DOHH2 (cell line): ENCODE results near the gene CAMKK1.

Experiments used
- CTCF ChIP-seq: fragments of 200-600 bp; sonication (generic); IDR thresholded peaks from one replicate; pipeline ENCODE4 v1.5.1; 2014; ENCODE audit warnings: antibody characterized with exemption, mild to moderate bottlenecking, low read depth, low read length; ENCODE audit not compliant: poor library complexity, severe bottlenecking
- EZH2phosphoT487 ChIP-seq: fragments of 200-600 bp; sonication (generic); IDR thresholded peaks from 2 replicates; pipeline ENCODE4 v1.6.1; 2017; ENCODE audit warnings: borderline replicate concordance, mild to moderate bottlenecking, antibody characterized with exemption, low read length, moderate library complexity, mixed read lengths

DNA sequence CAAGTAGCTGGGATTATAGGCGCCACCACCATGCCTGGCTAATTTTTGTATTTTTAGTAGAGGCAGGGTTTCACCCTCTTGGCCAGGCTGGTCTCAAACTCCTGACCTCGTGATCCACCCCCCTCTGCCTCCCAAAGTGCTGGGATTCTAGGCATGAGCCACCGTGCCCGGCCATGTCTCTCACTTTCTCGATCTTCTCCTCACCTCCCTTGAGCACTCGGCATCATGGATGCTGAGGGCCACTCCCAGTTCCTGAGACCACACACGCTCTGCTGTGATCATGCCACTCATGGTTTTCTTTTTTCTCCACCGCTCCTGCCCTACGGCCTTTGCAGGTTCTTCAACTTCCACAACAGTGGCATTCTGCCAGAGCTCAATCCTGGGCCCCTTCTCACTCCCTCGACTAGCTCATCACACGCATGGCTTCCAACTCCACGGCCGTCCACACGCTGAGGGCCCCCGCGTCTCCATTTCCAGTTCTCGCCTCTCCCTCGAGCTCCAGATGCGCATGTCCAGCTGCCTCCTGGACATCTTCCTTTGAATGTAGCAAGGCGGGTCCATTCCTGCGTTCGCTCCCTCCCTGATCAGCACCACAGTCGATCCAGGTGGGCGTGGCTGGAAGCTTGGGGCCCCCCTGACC is 41.3 kb downstream of the CAMKK1 start:
- no peak for TF ChIP-seq CTCF
- no peak for TF ChIP-seq EZH2phosphoT487
